Activated T-cell treated with anti-CD3 and anti-CD28 coated beads, Interleukin-2, amount 50 U/mL, for 1 hour (primary cell): ENCODE data around the gene NPY1R.

ENCODE experiments used
- DNase-seq: peaks from one replicate; pipeline ENCODE4 v3.0.0-alpha.2; 2020

NPY1R gene

DNA sequence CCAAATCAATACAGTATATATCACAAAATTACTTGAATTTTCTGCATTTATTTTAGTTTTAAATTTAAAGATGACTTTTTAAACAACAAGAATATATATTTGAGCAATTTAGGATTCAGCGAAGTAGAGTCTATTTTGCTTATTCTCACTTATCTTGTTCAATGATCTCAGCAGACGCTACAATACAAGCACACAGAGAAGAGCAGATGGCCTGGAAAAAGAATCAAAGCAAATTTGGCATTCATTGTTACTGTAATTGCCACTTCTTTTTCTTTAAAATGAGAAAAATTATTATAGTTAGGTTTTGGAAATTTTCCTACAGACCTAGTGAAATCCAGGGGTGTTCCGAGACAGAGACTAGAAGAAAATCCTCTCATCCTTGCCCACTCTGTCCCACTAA is 57.5 kb downstream of the NPY1R start:
- no peak for DNase-seq
